H1 (cell line): ENCODE data around the gene PLXNB2. TPM values are rescaled to one million over a fixed set of nuclear protein-coding genes. Genes with fewer than 3 reads are reported as not detected.
A peak's percentile ranks its signal among the peaks of the same experiment; 100 is the strongest.

ENCODE experiments used
- CTCF ChIA-PET: fragments of 300-600 bp; sonication (Branson Sonifier 250); formaldehyde crosslinking; loops from one replicate; lab custom pipeline; 2021; ENCODE audit not compliant: partially characterized antibody; lab: Charles Lee
- POLR2A ChIA-PET: fragments of 300-600 bp; sonication (Branson Sonifier 250); formaldehyde crosslinking; loops from one replicate; lab custom pipeline; 2021; ENCODE audit warnings: inconsistent platforms; ENCODE audit not compliant: partially characterized antibody; lab: Charles Lee
- DNase-seq, 2 experiments: peaks; one replicate each; pipeline versions ENCODE4 v3.0.0 to v3.0.0-alpha.2; 2010 to 2022; ENCODE audit warnings: low spot score in 2 of 2, low read depth in 1 of 2, mixed read lengths in 1 of 2
- FAIRE-seq: peaks from 2 replicates; lab custom pipeline; 2011; peaks lifted over from hg19 to GRCh38; lab: Jason Lieb, UNC
- H2AFZ ChIP-seq: 2 replicates; pipeline ENCODE4 v1.8.1; 2012; ENCODE audit warnings: low read length, inconsistent platforms
- H2AK5ac ChIP-seq: 2 replicates; pipeline ENCODE4 v1.6.1; 2013; ENCODE audit warnings: low read depth, low read length
- H2BK120ac ChIP-seq: replicated peaks from 2 replicates; pipeline ENCODE3; 2013; ENCODE audit warnings: low read depth, low read length, inconsistent platforms
- H2BK12ac ChIP-seq: 2 replicates; pipeline ENCODE4 v1.6.1; 2013; ENCODE audit warnings: low read depth, low read length
- H2BK15ac ChIP-seq: 2 replicates; pipeline ENCODE4 v1.6.1; 2013; ENCODE audit warnings: low read length
- H2BK20ac ChIP-seq: 2 replicates; pipeline ENCODE4 v1.6.1; 2013; ENCODE audit warnings: low read length
- H2BK5ac ChIP-seq: 2 replicates; pipeline ENCODE4 v1.6.1; 2013; ENCODE audit warnings: low read depth, low read length
- H3K14ac ChIP-seq: 2 replicates; pipeline ENCODE4 v1.6.1; 2013; ENCODE audit warnings: inconsistent platforms; ENCODE audit not compliant: insufficient read length
- H3K18ac ChIP-seq: 2 replicates; pipeline ENCODE4 v1.6.1; 2013; ENCODE audit warnings: low read length; ENCODE audit errors: extremely low read depth
- H3K23ac ChIP-seq: 2 replicates; pipeline ENCODE4 v1.6.1; 2013; ENCODE audit warnings: inconsistent platforms; ENCODE audit not compliant: insufficient read length
- H3K23me2 ChIP-seq: 2 replicates; pipeline ENCODE4 v1.6.1; 2013; ENCODE audit warnings: low read depth, low read length
- H3K27ac ChIP-seq: 2 replicates; pipeline ENCODE4 v1.6.1; 2011; ENCODE audit warnings: low read depth, low read length, inconsistent platforms
- H3K27me3 ChIP-seq, 4 experiments: replicated peaks in 1 of 4; 1 replicate in 1 of 4; 2 replicates in 3 of 4; pipeline versions ENCODE4 v1.6.1 to v1.8.1; 2011 to 2013; ENCODE audit warnings: low read length in 3 of 4, mild to moderate bottlenecking in 3 of 4, inconsistent platforms in 2 of 4, mixed read lengths in 2 of 4, moderate library complexity in 1 of 4; ENCODE audit not compliant: control insufficient read depth in 3 of 4, insufficient read depth in 3 of 4; ENCODE audit errors: extremely low read depth in 1 of 4
- H3K36me3 ChIP-seq, 4 experiments: 2 replicates each; pipeline versions ENCODE4 v1.6.1 to v1.8.1; 2011 to 2013; ENCODE audit warnings: mild to moderate bottlenecking in 4 of 4, low read length in 3 of 4, moderate library complexity in 2 of 4, control low read depth in 1 of 4, inconsistent platforms in 1 of 4; ENCODE audit not compliant: insufficient read depth in 4 of 4, control insufficient read depth in 2 of 4
- H3K4ac ChIP-seq: replicated peaks from 2 replicates; pipeline ENCODE3; 2013; ENCODE audit warnings: low read length, low read depth, mixed read lengths, inconsistent platforms; ENCODE audit not compliant: insufficient read length
- H3K4me1 ChIP-seq, 4 experiments: replicated peaks in 1 of 4; 1 replicate in 1 of 4; 2 replicates in 3 of 4; pipeline versions ENCODE4 v1.6.1 to v1.8.1; 2011 to 2013; ENCODE audit warnings: low read length in 3 of 4, inconsistent platforms in 2 of 4, mixed read lengths in 1 of 4; ENCODE audit not compliant: insufficient read depth in 4 of 4, control insufficient read depth in 3 of 4
- H3K4me2 ChIP-seq, 2 experiments: 2 replicates each; pipeline versions ENCODE4 v1.6.1 to v1.8.1; 2011 to 2013; ENCODE audit warnings: low read depth in 2 of 2, low read length in 2 of 2, control low read depth in 1 of 2, inconsistent platforms in 1 of 2, mild to moderate bottlenecking in 1 of 2; ENCODE audit not compliant: insufficient read depth in 1 of 2
- H3K4me3 ChIP-seq, 4 experiments: fragments of 200-600, 300-600 bp in 1 of 4; sonication (generic), shearing (Covaris generic), sonication (Bioruptor Twin) in 1 of 4; 2 replicates each; pipeline versions ENCODE4 v1.5.1 to v1.8.1; 2011 to 2016; ENCODE audit warnings: low read length in 4 of 4, low read depth in 3 of 4, control low read depth in 2 of 4, inconsistent platforms in 2 of 4, mild to moderate bottlenecking in 2 of 4, mixed read lengths in 1 of 4, moderate library complexity in 1 of 4; ENCODE audit not compliant: insufficient read depth in 2 of 4; ENCODE audit errors: extremely low read depth in 1 of 4
- H3K56ac ChIP-seq: replicated peaks from 2 replicates; pipeline ENCODE3; 2013; ENCODE audit warnings: low read depth, mild to moderate bottlenecking, mixed read lengths, low read length, inconsistent platforms; ENCODE audit not compliant: insufficient read length
- H3K79me1 ChIP-seq: 2 replicates; pipeline ENCODE4 v1.6.1; 2013; ENCODE audit warnings: low read depth, low read length, control low read depth
- H3K79me2 ChIP-seq, 2 experiments: 2 replicates each; pipeline versions ENCODE4 v1.6.1 to v1.8.1; 2012 to 2013; ENCODE audit warnings: low read length in 2 of 2, mild to moderate bottlenecking in 2 of 2, inconsistent platforms in 1 of 2; ENCODE audit not compliant: insufficient read depth in 2 of 2, control insufficient read depth in 1 of 2
- H3K9ac ChIP-seq, 4 experiments: replicated peaks in 1 of 4; 1 replicate in 1 of 4; 2 replicates in 3 of 4; pipeline versions ENCODE4 v1.6.1 to v1.8.1; 2011 to 2013; ENCODE audit warnings: low read depth in 3 of 4, low read length in 3 of 4, control low read depth in 2 of 4, mild to moderate bottlenecking in 2 of 4, moderate library complexity in 2 of 4, inconsistent platforms in 1 of 4; ENCODE audit errors: extremely low read depth in 1 of 4
- H3K9me3 ChIP-seq, 2 experiments: 2 replicates each; pipeline versions ENCODE4 v1.6.1 to v1.8.1; 2012 to 2013; ENCODE audit warnings: mild to moderate bottlenecking in 2 of 2, moderate library complexity in 2 of 2, control low read depth in 1 of 2, inconsistent platforms in 1 of 2, low read depth in 1 of 2, low read length in 1 of 2, mixed read lengths in 1 of 2; ENCODE audit not compliant: insufficient read depth in 2 of 2
- H4K20me1 ChIP-seq, 2 experiments: replicated peaks in 1 of 2; 2 replicates each; pipeline versions ENCODE3 to v1.8.1; 2011 to 2013; ENCODE audit warnings: inconsistent platforms in 2 of 2, low read length in 2 of 2, mild to moderate bottlenecking in 1 of 2; ENCODE audit not compliant: insufficient read depth in 2 of 2, control insufficient read depth in 1 of 2
- H4K5ac ChIP-seq: 2 replicates; pipeline ENCODE4 v1.6.1; 2013; ENCODE audit warnings: low read length, low read depth, mixed read lengths, inconsistent platforms; ENCODE audit not compliant: insufficient read length
- H4K8ac ChIP-seq: 2 replicates; pipeline ENCODE4 v1.8.0; 2013; ENCODE audit warnings: mild to moderate bottlenecking, moderate library complexity, low read length, inconsistent platforms; ENCODE audit not compliant: insufficient read depth; ENCODE audit errors: extremely low read depth
- H4K91ac ChIP-seq: replicated peaks from 2 replicates; pipeline ENCODE3; 2013; ENCODE audit warnings: low read length, mixed read lengths, inconsistent platforms; ENCODE audit not compliant: insufficient read length
- BACH1 ChIP-seq: IDR thresholded peaks from 2 replicates; pipeline ENCODE4 v1.6.1; 2012; ENCODE audit warnings: low read length, improper control_type of control experiment
- CEBPB ChIP-seq: IDR thresholded peaks from 2 replicates; pipeline ENCODE4 v1.6.1; 2012; ENCODE audit warnings: low read depth, low read length
- E2F6 ChIP-seq: IDR thresholded peaks from 2 replicates; pipeline ENCODE4 v1.6.1; 2012; ENCODE audit warnings: inconsistent platforms
- EZH2 ChIP-seq: fragments of 200-600 bp; sonication (generic); IDR thresholded peaks from 2 replicates; pipeline ENCODE4 v1.7.1; 2012; ENCODE audit warnings: low read depth, mild to moderate bottlenecking, moderate library complexity, low read length, inconsistent platforms; ENCODE audit not compliant: severe bottlenecking
- KDM4A ChIP-seq: IDR thresholded peaks from one replicate; pipeline ENCODE4 v1.7.1; 2012; ENCODE audit warnings: low read depth, mild to moderate bottlenecking, moderate library complexity, low read length, inconsistent platforms; ENCODE audit not compliant: severe bottlenecking
- RBBP5 ChIP-seq: IDR thresholded peaks from 2 replicates; pipeline ENCODE4 v1.7.1; 2012; ENCODE audit warnings: low read depth, mild to moderate bottlenecking, inconsistent platforms, low read length, moderate library complexity, borderline replicate concordance
- SIRT6 ChIP-seq: IDR thresholded peaks from one replicate; pipeline ENCODE4 v1.7.1; 2012; ENCODE audit warnings: low read length, inconsistent platforms
- SP1 ChIP-seq: IDR thresholded peaks from 2 replicates; pipeline ENCODE4 v1.6.1; 2011; ENCODE audit warnings: low read depth, low read length
- SP4 ChIP-seq: IDR thresholded peaks from 2 replicates; pipeline ENCODE4 v1.6.1; 2012; ENCODE audit warnings: low read length, inconsistent platforms
- SUZ12 ChIP-seq: fragments of 200-600 bp; sonication (generic); IDR thresholded peaks from 2 replicates; pipeline ENCODE4 v1.6.1; 2012; ENCODE audit warnings: mild to moderate bottlenecking, inconsistent platforms, low read length, moderate library complexity, mixed read lengths
- TAF7 ChIP-seq: optimal IDR thresholded peaks from 2 replicates; pipeline ENCODE3; 2011; ENCODE audit warnings: low read depth, mild to moderate bottlenecking, inconsistent platforms, low read length, moderate library complexity, borderline replicate concordance
- ZNF274 ChIP-seq: IDR thresholded peaks from 2 replicates; pipeline ENCODE4 v1.7.0; 2012; ENCODE audit warnings: low read length, borderline replicate concordance; ENCODE audit errors: extremely low read depth
- WGBS, 2 experiments: shearing (Covaris generic) in 1 of 2; methylation state at CpG; one replicate each; pipeline versions ENCODE4 v1.1.6 to v1.1.7; 2013 to 2015; ENCODE audit warnings: low lambda C conversion rate in 2 of 2, mixed read lengths in 2 of 2, inconsistent platforms in 1 of 2, low coverage in 1 of 2, missing lambda C conversion rate in 1 of 2; ENCODE audit not compliant: insufficient replicate concordance in 2 of 2, insufficient coverage in 1 of 2, insufficient read length in 1 of 2; ENCODE audit errors: extremely low coverage in 1 of 2, missing lambda C conversion rate in 1 of 2; 5-methylcytosine and 5-hydroxymethylcytosine counted together
- polyA plus RNA-seq, 7 experiments: library from polyadenylated mRNA; depleted of rRNA in 3 of 7; stranded (reverse) in 5 of 7; unstranded in 2 of 7; fragments of >200 nt in 5 of 7; fragments of 200-250 nt in 2 of 7; gene quantifications; 1 replicate in 5 of 7; 2 replicates in 1 of 7; 4 replicates in 1 of 7; pipeline versions ENCODE4 v1.2.1 to v1.2.3, GENCODE V29; 2011 to 2013; ENCODE audit warnings: missing spikeins in 2 of 7, mixed read lengths in 2 of 7
- total RNA-seq: library from RNA; stranded (reverse); fragmentation: NEBNext Ultra II Directional; extraction: Animal tissue kit (Norgen Biotek cat#: 25700); gene quantifications from 2 replicates; pipeline ENCODE4 v1.2.1, GENCODE V29; 2021

Gene PLXNB2
- total and polyA plus RNA-seq, 2 of the 8 experiments (the other 6 are each of a cell fraction or from before 2014, with no cell fraction given): 58.3 to 92.8 TPM

GRCh38 chr22:50314455-50315288, 7.2 kb upstream of the PLXNB2 start:
- ChIA-PET POLR2A (interaction anchor here (1.3 kb wide), 1 partner anchor 22 kb away, joined by 3 read pairs; no protein-coding TSS in a partner anchor), CTCF (interaction anchor here (1.4 to 2.5 kb wide), 3 partner anchors 11 to 28 kb away, joined by 5 to 7 read pairs (median 5); no protein-coding TSS in a partner anchor)
- Histone ChIP-seq H3K9ac (no peak overlapping the region; a peak in 1 of 7 replicates), H3K4me3 (no peak overlapping the region), H3K4me2 (no peak overlapping the region), H3K36me3 (no peaks in the 10 kb centered on the region), H4K8ac (no peak overlapping the region; the same call in 1 of the 2 replicates), H3K14ac (no peak overlapping the region), H2AK5ac (no peak overlapping the region), H3K27me3 (no peaks in the 10 kb centered on the region; a peak in 1 of 7 replicates), H4K5ac (no peak overlapping the region), H3K4ac (no peak overlapping the region), H3K56ac (no peak overlapping the region), H3K23ac (no peak overlapping the region), H2AFZ (no peak overlapping the region), H3K9me3 (no peaks in the 10 kb centered on the region), H3K79me1 (no peaks in the 10 kb centered on the region), H2BK20ac (no peak overlapping the region), H3K27ac (no peak overlapping the region), H2BK12ac (peak overlapping the region; percentile 75; the same call in 1 of the 2 replicates), H3K4me1 (peaks cover 0 to 10% (median 4%) of the 10 kb centered on the region in 4 experiments; a peak in 3 of 7 replicates), H3K79me2 (no peaks in the 10 kb centered on the region), H4K20me1 (no peaks in the 10 kb centered on the region), H3K18ac (no peak overlapping the region), H2BK120ac (no peak overlapping the region), H3K23me2 (no peaks in the 10 kb centered on the region; the same call in 1 of the 2 replicates), H2BK15ac (peak overlapping the region; percentile 72; the same call in 1 of the 2 replicates), H2BK5ac (peak overlapping the region; percentile 71), H4K91ac (peak overlapping the region; percentile 42)
- FAIRE-seq (no peak), DNase-seq (peak in 1 of 2 experiments; percentile 59)
- 70% methylated on average over 18 of the region's 33 CpGs; no CpG with 5 or more reads in 1 of the 2 experiments for WGBS, 2 experiments
- TF ChIP-seq SP4 (no peak), BACH1 (no peak), ZNF274 (no peak), KDM4A (no peak), EZH2 (no peak), E2F6 (no peak), SP1 (no peak), RBBP5 (no peak), TAF7 (no peak), SUZ12 (no peak), SIRT6 (no peak), CEBPB (no peak)
